GM04504 (cell line): ENCODE results near the gene GRAMD4.

Experiments used
- DNase-seq: peaks from one replicate; pipeline ENCODE4 v3.0.0-alpha.2; 2012; ENCODE audit warnings: low read depth

Gene GRAMD4, protein sequence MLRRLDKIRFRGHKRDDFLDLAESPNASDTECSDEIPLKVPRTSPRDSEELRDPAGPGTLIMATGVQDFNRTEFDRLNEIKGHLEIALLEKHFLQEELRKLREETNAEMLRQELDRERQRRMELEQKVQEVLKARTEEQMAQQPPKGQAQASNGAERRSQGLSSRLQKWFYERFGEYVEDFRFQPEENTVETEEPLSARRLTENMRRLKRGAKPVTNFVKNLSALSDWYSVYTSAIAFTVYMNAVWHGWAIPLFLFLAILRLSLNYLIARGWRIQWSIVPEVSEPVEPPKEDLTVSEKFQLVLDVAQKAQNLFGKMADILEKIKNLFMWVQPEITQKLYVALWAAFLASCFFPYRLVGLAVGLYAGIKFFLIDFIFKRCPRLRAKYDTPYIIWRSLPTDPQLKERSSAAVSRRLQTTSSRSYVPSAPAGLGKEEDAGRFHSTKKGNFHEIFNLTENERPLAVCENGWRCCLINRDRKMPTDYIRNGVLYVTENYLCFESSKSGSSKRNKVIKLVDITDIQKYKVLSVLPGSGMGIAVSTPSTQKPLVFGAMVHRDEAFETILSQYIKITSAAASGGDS

DNA sequence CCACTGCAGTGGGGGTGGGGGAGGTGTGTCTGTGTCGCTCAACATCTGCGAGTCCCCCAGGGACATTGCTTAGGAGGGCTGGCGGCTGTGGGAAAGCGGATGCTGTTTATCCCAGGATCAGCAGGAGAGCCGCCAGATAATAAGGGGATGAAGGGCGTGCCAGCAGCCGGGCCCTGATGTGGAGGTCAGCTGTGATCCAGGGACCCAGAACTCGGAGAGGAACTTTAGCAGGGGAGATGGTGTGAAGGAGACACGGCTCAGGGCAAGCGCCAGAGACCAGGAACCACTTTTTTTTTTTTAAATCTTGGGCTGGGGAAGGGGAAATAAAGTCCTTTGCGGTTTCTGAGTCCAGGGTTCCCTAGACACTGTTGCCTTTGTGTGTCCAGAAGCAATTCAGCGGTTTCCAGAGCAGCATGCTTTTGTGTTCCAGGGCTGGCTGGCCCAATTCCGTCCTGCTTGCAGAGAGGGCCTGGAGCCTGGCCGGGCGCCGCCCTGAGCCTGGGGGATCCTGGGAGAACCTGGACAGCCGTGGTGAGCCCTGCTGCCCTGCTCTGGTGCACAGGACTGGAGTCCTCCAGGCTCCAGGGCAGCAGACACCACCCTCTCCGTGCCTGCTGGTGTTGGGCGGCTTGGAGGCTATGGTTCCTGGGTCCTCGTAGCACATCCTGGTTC is at the start of gene GRAMD4:
Gene GRAMD4 (plus strand): TSS at position 557 of the 672 bp plus-strand sequence. CDS start 6,414 bp downstream, outside the sequence.
- DNase-seq, result no peak

DNA sequence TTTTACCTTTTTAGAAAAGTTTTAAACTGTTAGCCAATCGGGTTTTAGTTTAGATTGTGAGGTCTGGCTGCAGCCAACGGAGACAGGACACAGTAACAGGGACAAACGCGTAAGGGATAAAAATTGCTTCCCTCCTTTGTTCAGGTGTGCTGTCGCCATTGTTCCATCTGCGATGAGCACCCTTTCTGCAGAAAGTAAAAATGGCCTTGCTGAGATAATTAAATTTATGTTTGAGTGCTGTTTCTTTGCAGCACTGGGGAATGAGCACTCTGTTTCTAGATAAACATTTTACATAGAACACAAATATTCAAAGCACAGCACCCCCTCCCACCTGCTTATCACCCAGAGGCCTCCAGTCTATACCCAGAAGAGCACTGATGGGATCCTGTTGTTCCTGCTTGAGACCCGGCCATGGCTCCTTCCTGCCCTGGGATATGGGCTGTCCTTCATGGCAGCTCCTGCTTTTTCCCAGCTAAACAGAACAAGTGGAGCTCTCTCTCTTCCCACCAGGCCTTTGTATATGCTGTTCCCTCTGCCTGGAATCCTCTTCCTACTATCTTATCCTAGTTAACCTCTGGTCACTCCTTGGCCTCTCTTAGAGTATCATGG is 48.4 kb upstream of the GRAMD4 start:
- DNase-seq, result no peak

DNA sequence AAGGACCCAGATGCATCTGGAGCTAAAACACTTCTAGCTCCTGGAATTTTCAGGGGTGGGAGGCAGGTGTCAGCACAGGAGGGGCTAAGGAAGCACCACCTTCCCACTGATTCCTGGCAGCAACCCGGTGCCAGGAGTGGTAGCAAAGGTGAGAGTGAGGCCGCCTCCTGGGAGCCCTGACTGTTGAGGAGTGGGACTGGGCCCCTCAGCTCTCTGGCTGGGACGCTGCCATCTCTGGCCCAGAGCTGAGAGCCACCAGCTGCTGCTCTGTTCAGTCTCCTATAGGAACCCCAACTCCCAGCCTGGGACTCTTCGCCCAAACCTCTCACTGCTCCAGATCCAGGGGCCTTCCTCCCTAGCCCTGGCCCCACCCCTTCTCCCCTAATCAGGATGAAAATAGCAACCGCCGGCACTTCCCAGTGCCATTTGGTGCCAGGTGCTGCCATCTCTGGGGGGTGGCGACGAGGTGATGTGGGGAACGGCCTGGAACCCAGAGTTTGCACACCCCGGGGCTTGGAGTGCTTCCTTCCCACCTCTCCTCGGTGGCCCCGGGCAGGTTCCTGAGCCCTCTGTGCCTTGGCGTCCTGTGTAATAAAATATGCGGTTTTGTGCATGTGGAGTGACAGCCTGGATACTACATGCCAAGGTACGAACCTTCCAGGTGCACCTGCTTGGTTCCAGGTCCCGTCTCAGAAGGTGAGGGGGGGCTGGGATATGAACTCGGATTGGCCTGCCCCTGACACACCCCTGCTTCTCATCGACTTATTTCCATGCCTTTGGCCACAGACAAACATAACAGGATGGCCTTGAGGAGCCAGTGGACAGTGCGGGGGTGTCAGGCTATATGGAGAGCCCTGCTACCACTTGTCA is 47.0 kb upstream of the GRAMD4 start:
- DNase-seq, result no peak

DNA sequence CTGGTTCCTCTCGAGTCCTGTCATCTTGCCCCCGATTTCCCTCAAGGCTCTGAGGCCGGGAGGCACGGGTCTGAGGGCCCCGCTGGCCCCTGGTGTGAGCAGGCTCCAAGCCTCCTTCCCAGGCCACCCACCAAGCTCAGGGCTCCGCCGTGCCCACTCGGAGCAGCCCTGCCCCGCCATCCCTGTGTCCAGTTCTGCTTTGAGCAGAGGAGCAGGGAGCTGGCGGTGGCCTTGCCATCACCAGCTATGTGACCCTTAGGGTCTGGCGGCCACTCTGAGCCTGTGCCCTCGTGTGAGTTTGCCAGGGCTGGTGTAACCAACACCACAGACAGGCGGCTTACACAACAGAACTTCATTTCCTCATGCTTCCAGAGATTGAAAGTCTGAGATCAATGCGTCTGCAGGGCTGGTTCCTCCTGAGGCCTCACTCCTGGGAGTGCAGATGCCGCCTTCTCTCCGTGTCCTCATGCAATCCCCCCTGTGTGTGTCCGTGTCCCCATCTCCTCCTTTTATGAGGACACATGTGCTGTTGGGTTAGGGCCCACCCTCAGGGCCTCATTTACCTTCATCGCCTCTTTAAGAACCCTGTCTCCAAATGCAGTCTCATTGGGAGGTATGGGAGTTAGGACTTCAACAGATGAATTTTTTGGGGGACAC is 46.3 kb upstream of the GRAMD4 start:
- no peak for DNase-seq

DNA sequence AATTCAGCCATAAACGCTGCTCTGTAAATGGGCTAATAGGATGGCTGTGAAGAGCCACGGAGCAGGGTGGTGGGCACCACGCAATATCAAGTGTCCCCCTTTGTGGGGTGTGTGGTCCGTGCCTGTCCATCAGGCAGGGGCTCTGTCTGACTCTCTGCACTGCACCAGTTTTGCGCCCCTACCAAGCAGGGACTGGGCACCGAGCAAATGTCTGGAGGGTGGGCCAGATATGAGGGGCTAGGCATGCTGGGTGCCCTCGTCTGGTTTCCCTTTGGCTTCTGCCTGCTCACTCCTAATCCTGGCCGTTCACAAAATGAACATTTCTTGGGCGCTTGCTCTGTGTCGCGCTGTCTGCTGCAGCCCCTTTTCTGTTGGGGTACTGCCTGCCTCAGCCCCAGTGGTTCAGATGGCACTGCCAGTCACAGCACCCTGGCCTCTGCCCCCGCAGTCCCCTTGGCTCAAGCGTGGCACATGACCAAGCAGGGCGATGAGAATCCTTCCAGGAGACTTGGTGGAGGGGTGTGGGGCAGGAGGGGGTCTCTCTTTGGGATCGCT is 45.7 kb upstream of the GRAMD4 start:
- DNase-seq, result no peak

DNA sequence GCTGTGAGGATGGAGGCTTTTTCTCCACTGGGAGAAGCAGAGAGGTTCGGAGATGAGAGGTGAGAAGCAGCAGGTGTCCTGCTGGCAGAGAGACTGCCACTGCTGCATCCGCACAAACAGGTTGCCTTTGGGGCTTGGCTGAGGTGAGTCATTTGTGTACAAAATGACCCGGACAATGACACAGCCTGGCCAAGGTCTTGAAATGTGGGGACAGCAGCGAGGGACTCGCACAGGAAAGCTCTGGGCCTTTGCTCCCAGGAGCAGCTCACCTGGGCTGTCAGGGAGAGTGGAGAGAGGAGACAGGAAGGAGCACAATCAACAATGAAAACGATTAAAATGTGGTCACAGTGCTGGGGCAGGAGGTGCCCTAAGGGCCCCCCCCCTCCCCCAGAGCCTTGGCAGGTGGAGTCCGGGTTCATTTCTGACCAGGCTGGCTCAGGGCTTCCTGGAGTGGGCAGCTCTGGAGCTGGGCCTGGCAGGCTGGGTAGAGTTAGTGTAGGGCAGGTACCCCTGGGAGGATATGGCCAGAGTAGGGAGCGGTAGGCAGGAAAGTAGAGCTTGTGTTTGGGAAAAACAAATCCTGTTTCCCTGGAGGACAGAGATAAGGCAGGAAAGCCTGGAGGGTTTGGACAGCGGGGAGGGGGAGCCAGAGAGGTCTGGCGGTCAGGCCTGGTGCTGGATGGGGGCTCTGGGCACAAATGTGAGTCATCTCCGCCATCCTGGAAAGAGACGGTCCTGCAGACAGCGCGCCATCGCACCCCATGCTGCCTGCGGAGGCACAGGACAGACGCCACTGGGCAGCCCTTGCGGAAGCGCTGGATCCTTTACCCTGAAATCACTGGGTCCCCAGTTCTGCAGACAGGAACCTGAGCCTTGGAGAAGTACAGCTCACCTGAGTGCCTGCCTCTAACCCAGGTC is 44.9 kb upstream of the GRAMD4 start:
- no peak for DNase-seq

DNA sequence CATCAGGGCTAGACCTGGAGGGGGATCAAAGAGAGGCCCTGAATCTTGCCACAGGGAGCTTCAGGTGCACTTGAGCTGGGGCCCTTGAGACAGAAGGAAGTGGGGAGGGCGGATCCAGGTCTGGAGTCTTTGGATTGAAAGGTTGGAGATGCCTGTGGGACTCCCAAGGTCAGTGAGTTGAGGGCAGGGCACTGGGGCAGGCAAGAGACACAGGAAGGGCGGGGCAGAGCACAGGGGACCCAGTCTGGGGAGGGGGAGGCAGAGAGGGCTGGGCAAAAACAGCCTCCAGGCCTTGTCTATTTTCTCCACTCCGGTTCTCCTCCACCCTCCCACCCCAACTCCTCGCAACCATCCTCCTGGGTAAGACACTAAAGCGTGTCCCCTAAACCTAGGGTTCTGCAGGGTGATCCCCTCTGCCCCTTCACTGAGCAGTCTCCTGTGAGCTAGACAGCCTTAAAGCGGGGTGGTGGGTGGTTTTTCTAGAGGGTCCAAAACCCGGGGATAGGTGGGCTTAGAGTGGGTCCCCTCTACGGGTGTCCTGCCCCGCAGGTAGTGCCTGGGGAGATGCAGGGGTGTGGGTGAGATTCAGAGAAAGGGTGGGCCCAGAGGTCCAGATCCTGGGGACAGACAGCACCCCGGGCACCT is 44.2 kb upstream of the GRAMD4 start:
- no peak for DNase-seq

DNA sequence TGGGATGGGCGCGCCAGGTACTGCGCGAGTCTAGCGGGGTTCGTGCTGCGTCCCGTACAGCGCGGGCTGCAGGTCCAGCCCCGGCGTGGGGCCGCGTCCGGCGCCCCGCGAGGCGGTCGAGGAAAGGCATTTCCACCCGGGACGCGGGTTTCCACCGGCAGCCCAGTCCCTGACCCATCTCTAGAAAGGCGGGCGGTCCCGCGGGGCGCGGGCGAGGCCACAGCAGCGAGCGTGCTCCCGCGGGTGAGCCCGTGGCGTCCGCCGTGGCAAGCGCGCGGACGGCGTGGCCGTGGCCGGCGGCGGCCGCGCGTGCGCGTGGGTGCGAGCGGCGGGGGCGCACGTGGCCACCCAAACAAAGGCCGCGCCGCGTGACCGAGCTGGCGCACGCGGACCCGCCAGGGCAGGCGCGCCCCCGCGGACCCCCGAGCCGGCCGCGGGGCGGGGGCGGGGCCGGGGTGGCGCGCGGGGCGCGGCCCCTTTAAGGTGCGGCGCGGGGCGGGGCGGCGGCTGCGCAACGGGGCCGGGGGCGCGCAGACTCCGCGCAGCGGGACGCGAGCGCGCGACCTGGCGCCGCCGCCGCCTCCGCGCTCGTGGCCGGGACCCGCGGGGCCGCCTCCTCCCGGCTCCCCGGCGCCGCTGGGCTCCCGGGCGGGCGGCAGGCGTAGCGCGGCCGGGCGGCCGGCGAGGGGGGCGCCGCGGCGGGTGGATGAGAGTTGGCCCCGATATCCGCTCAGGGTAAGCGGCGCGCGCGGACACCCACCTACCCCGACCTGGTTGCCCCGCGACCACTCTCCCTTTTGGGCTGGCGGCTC is 43.4 kb upstream of the GRAMD4 start:
- no peak for DNase-seq

DNA sequence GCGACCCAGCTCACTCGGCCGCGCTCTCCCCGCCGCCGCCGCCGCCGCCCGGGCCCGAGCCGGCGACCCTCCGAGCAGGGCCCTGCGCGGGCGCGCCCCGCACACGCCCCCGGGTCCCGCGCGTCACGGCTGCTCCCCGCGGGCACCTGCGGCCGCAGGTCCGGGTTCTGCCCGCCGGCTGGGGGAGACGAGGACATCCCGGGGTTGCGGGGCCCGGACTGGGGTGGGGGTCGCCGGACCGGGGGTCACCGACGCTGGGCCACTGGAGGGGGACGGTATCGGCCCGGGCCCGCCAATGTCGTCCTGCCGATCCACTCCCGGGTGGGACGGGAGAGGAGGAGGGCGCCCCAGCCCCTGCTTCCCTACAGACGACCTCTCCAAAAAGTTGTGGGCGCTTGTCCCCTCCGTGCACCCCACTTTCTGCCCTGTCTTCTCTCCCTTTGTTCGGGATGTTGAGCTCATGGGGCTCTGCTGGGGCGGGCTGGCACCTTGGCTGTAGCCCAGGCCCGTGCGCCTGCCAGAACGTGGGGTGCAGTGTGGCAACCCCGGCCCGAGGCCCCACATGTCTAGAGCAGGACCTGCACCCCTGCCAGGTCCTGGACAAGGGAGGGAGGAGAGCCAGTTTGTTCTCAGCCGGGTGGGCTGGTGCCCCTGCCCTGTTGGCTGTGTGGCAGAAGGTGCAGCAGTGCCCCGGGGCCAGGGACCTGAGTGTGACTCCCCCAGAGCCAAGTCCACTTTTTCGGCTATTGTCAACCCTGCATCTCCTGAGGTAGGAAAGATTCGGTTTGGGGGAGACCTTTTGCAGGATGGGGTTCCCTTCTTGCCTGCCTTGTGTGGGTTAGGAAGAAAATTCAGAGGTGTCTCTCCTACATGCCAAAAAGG is 42.6 kb upstream of the GRAMD4 start:
- DNase-seq, result no peak

DNA sequence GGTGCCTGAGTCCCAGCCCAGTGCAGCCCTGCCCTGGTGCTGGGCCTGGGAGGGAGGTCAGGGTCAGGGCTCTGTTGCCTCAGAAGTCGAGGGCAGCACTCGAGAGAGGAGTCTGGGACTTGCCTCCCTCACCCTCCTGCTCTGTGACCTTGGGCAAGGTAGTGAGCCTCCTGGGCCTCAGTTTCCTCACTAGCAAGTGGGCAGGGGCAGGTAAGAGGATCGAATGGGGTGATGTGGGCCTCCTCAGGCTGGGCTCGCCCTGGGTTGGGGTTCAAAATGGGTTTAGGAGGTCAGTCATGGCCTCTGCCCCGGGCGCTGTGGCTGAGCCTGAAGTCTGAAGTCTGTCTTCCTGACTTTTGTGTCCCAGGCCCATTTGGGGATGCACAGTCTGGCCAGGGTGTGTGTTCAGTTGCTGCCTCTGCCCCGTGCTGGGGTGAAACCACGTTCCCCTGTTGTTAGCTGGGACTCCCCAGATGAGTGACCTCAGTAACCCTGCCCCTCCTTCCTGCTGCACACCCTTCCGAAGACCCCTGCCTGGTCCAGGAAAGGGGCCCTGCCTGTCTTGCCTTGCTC is 41.8 kb upstream of the GRAMD4 start:
- no peak for DNase-seq

DNA sequence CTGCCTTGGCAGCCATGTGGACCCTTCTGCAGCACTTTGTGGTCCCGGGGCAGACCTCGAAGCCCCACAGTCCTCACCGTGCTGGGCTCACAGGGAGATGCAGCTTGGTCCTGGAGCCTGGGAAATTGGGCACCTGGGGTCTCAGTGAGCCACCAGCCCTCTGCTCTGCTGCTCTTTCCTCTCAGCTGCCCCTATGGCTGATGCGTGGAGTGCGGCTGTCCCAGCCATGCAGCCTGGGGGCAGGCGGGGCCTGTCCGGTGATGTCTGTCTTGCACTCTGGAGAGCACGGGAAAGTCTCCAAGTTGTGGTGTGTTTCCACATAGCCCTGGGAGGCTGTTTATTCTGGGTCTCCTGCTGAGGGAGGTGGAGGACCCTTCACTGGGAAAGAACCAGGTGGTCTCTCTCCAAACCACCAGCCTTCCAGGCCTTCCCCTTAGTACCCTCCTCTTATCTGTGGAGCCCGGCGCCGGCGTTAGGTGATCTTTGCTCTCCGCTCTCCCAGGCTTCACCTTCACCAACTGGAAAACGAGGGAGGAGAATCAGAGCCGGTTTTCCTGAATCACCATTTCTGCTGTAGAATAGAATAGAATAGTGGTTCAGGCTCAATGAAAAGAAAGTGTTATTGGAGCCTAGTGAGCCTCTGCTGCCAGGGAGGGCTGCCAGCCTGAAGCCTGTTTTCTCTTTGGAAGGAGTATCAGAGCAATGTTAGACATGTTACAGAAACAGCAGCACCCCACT is 41.2 kb upstream of the GRAMD4 start:
- no peak for DNase-seq

DNA sequence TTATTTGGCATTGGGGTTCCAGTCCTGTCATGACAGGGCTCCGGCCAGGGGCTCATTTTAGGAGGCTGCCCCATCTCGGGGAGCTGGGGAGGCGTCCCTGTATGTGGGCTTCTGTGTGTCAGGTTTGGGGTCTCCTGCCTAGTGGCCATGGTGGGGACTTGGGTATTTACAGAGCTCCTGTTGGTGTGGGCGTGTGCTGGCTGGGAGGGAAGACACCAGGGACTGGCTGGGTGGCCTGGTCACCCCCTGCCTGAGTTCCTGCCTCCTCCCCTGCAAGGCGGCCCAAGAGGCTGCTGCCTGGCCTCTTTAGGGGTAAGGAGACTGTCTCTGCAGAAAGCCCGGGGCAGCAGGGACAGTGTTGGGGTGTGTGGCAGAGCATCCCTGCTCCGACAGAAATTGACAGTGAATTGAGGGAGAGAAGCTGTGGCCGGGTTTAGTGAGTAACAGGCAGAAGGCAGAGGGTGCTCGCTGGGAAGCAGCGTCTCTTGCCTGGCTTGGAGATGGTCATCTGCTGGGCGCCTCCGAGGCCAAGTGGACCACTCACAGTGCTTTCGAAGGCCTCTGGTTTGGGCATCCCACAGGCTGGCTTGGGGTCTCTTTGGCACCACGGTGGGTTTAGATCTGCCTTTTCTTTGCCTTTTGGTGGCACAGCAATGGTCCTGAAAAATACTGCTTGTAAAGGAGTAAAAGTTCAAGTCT is 40.3 kb upstream of the GRAMD4 start:
- DNase-seq, result no peak

DNA sequence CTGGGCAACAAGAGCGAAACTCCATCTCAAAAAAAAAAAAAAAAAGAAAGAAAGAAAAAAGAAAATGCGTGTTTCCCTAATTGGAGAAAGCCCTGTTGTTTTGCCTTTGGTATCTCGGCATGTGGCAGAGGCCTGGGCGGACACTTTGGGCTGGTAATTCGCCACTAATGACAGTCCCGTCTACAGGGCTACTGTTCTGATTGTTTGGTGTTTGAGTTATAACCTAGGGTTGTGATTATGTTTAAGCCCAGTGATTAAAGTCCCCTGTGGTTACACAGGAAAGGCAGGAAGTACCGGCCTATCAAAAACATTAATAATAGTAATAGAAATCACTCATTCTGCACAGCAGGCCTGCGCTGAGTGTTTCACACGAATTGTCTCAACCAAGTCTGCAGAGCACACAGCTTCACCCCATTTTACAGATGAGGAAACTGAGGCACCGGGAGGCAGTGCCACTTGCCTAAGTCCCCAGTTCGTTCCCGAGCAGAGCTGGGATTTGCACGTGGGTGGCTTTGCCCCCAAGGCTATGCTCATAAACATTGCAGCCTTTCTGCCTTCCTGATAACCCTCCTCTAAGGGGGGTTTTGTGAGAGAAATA is 39.1 kb upstream of the GRAMD4 start:
- DNase-seq, result no peak

DNA sequence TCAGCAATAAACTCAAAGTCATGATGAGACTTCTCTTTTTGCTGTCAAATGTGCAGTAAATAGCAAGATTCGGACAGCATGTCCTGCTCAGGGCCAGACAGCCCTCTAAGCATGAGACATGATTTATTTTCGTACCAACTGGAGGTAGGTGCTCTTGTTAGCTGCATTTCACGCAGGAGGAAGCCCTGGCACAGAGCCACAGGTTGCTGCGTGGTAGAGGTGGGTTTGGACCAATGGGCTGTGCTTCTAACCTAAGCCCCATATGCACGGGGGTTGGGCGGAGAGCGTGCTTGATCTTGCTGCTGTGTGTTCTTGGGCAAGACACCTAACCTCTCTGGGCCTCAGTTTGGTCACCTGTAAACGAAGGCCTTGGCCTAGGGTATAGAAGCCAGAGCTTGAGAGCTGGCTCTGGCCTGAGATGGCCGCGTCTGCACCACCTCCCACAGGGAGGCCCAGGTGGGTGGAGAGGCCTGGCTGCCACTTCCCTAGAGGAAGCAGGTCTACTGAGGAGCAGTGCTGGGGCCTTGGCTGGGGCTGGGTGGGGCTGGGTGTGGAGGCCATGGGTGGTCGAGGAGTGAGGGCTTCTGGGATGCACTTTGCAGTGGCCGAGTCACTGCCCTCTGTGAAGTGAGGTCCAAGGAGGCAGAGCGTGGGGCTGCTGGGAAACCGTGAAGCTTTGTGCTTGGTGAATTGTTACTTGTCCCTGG is 38.5 kb upstream of the GRAMD4 start:
- no peak for DNase-seq
